ENCODE measurements around the gene SLC19A1.

Gene SLC19A1

GRCh38 chr21:45555251-45555556 is 13.0 kb upstream of the SLC19A1 start:
- Histone ChIP-seq H3K4me3 (ENCODE audit: low read length) (peak overlapping the region; percentile 84; the same call in 1 of the 2 replicates), H3K4me2 (ENCODE audit: low read depth, low read length) (peak overlapping the region; percentile 100; the same call in 1 of the 2 replicates)

GRCh38 chr21:45554477-45555175 is 12.4 kb upstream of the SLC19A1 start:
- TF ChIP-seq CTCF (IDR thresholded peaks at IDR 0.05; ENCODE audit: low read length) (peak; percentile 74), EZH2phosphoT487 (IDR thresholded peaks at IDR 0.05; ENCODE audit: low read length) (no peak)
- no peaks in the 10 kb centered on the region for H3K79me2 ChIP-seq (ENCODE audit: low read length)
- DNase-seq, result peak; percentile 92
- H3K36me3 ChIP-seq (replicated peaks; ENCODE audit: insufficient read depth, low read length), result no peaks in the 10 kb centered on the region
- H3K27ac ChIP-seq (ENCODE audit: low read length), result no peak overlapping the region
- H3K27me3 ChIP-seq (replicated peaks; ENCODE audit: insufficient read depth, low read length), result peaks cover 48% of the 10 kb centered on the region
- peak overlapping the region; percentile 55 for H3K9ac ChIP-seq (ENCODE audit: low read length)
- H3F3A ChIP-seq (ENCODE audit: insufficient read depth, low read length), result peaks cover 6% of the 10 kb centered on the region
- peak overlapping the region; percentile 75 for H2AFZ ChIP-seq (ENCODE audit: low read length)
- H4K20me1 ChIP-seq (ENCODE audit: insufficient read depth, low read length), result no peaks in the 10 kb centered on the region
- no peaks in the 10 kb centered on the region for H3K4me1 ChIP-seq (ENCODE audit: low read length)
- peak overlapping the region; percentile 98 for H3K4me2 ChIP-seq (ENCODE audit: low read depth, low read length)
- H3K4me3 ChIP-seq (ENCODE audit: low read length), result peak overlapping the region; percentile 72
- no peaks in the 10 kb centered on the region for H3K9me2 ChIP-seq (replicated peaks; ENCODE audit: insufficient read depth, low read length)
- no peaks in the 10 kb centered on the region for H3K9me3 ChIP-seq (replicated peaks; ENCODE audit: insufficient read depth, low read length)

More at GRCh38 chr21:45555251-45555556, 13.0 kb upstream of the SLC19A1 start:
- no peaks in the 10 kb centered on the region for H3K79me2 ChIP-seq (ENCODE audit: low read length)
- H3F3A ChIP-seq (ENCODE audit: insufficient read depth, low read length), result peaks cover 6% of the 10 kb centered on the region
- H3K36me3 ChIP-seq (replicated peaks; ENCODE audit: insufficient read depth, low read length), result no peaks in the 10 kb centered on the region
- no peak overlapping the region for H3K9ac ChIP-seq (ENCODE audit: low read length)
- H3K27ac ChIP-seq (ENCODE audit: low read length), result no peak overlapping the region
- no peaks in the 10 kb centered on the region for H3K9me2 ChIP-seq (replicated peaks; ENCODE audit: insufficient read depth, low read length)
- H4K20me1 ChIP-seq (ENCODE audit: insufficient read depth, low read length), result no peaks in the 10 kb centered on the region
- no peak for DNase-seq
- H3K27me3 ChIP-seq (replicated peaks; ENCODE audit: insufficient read depth, low read length), result peaks cover 54% of the 10 kb centered on the region
- TF ChIP-seq EZH2 (optimal IDR thresholded peaks at IDR 0.05; ENCODE audit: low read depth, low read length) (no peak), EZH2phosphoT487 (IDR thresholded peaks at IDR 0.05; ENCODE audit: low read length) (no peak), CTCF (IDR thresholded peaks at IDR 0.05; ENCODE audit: low read length) (no peak)
- no peaks in the 10 kb centered on the region for H3K9me3 ChIP-seq (replicated peaks; ENCODE audit: insufficient read depth, low read length)
- no peak overlapping the region for H2AFZ ChIP-seq (ENCODE audit: low read length)
- H3K4me1 ChIP-seq (ENCODE audit: low read length), result no peaks in the 10 kb centered on the region

- Histone ChIP-seq H3K4me2 (ENCODE audit: low read depth, low read length) (no peak overlapping the region), H3K9me2 (replicated peaks; ENCODE audit: insufficient read depth, low read length) (no peaks in the 10 kb centered on the region), H4K20me1 (ENCODE audit: insufficient read depth, low read length) (no peaks in the 10 kb centered on the region), H3K27ac (ENCODE audit: low read length) (no peak overlapping the region), H3F3A (ENCODE audit: insufficient read depth, low read length) (peaks cover 6% of the 10 kb centered on the region), H2AFZ (ENCODE audit: low read length) (no peak overlapping the region), H3K79me2 (ENCODE audit: low read length) (no peaks in the 10 kb centered on the region), H3K9me3 (replicated peaks; ENCODE audit: insufficient read depth, low read length) (no peaks in the 10 kb centered on the region), H3K4me1 (ENCODE audit: low read length) (no peaks in the 10 kb centered on the region), H3K9ac (ENCODE audit: low read length) (no peak overlapping the region), H3K27me3 (replicated peaks; ENCODE audit: insufficient read depth, low read length) (peaks cover 46% of the 10 kb centered on the region), H3K36me3 (replicated peaks; ENCODE audit: insufficient read depth, low read length) (no peaks in the 10 kb centered on the region), H3K4me3 (ENCODE audit: low read length) (no peak overlapping the region)
- no peak for TF ChIP-seq EZH2 (optimal IDR thresholded peaks at IDR 0.05; ENCODE audit: low read depth, low read length)
- no peak for TF ChIP-seq CTCF (IDR thresholded peaks at IDR 0.05; ENCODE audit: low read length)
- TF ChIP-seq EZH2phosphoT487 (IDR thresholded peaks at IDR 0.05; ENCODE audit: low read length), result no peak
- DNase-seq, result no peak
Observed at GRCh38 chr21:45552696-45553391, 10.6 kb upstream of the SLC19A1 start.

Measured in MM.1S (cell line).